ENCODE measurements around the gene CA6.
"Not testable (repeated sequence)": the region's sequence is repeated elsewhere in the genome, so short reads cannot be mapped to it uniquely, and the experiment has no call there.

The CA6 gene

DNA sequence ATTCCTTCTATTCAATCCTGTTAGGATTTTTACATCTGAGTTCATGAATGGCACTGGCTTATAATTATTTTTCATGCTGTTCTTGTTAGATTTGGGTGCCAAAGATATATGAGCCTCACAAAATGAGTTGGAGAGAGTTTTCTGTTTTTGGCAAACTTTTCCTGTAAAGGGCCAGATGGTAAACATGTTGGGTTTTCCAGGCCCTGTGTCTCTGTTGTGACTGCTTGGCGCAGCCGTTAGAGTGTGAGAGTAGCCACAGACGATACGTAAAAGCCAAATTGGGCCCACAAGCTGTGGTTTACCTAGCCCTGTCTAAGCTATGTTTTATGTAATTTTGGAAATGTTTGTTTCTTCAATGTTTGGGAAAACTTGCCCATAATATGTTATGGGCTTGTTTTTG lies 15.6 kb upstream of the CA6 start:
- Histone ChIP-seq H3K36me3 (ENCODE audit: insufficient read depth, low read length) (no peaks in the 10 kb centered on the region), H3K79me2 (ENCODE audit: insufficient read depth, low read length) (no peaks in the 10 kb centered on the region)
- TF ChIP-seq, protein P1, sequence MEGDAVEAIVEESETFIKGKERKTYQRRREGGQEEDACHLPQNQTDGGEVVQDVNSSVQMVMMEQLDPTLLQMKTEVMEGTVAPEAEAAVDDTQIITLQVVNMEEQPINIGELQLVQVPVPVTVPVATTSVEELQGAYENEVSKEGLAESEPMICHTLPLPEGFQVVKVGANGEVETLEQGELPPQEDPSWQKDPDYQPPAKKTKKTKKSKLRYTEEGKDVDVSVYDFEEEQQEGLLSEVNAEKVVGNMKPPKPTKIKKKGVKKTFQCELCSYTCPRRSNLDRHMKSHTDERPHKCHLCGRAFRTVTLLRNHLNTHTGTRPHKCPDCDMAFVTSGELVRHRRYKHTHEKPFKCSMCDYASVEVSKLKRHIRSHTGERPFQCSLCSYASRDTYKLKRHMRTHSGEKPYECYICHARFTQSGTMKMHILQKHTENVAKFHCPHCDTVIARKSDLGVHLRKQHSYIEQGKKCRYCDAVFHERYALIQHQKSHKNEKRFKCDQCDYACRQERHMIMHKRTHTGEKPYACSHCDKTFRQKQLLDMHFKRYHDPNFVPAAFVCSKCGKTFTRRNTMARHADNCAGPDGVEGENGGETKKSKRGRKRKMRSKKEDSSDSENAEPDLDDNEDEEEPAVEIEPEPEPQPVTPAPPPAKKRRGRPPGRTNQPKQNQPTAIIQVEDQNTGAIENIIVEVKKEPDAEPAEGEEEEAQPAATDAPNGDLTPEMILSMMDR (conservative IDR thresholded peaks at IDR 0.05; ENCODE audit: low read length) = no peak
- no peak for TF ChIP-seq EZH2phosphoT487 (IDR thresholded peaks at IDR 0.05; ENCODE audit: borderline replicate concordance)

DNA sequence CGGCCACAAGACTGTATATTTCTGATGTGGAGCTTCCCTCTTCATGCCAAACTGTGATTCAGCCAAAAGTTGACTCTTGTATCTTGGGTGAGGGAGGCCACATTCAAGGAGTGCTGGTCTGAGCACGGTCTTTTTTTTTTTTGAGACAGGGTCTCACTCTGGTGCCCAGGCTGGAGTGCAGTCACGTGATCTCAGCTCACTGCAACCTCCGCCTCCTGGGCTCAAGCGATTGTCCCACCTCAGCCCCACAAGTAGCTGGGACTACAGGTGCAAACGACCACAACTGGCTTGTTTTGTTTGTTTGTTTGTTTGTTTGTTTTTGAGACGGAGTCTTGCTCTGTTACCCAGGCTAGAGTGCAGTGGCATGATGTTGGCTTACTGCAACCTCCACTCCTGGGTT lies 8.6 kb upstream of the CA6 start:
- H3K36me3 ChIP-seq (ENCODE audit: insufficient read depth, low read length); H2AFZ ChIP-seq (ENCODE audit: low read length); H3K4me3 ChIP-seq (ENCODE audit: low read length, poor library complexity, severe bottlenecking); H3K27me3 ChIP-seq (ENCODE audit: insufficient read depth, low read length, poor library complexity, severe bottlenecking); H3K79me2 ChIP-seq (ENCODE audit: insufficient read depth, low read length); H3F3A ChIP-seq (ENCODE audit: low read depth); H4K20me1 ChIP-seq (ENCODE audit: insufficient read depth, low read length, poor library complexity, severe bottlenecking); H3K9ac ChIP-seq (ENCODE audit: low read depth, low read length, poor library complexity, severe bottlenecking); H3K9me2 ChIP-seq (replicated peaks; ENCODE audit: low read depth, low read length); H3K4me2 ChIP-seq (ENCODE audit: low read depth, low read length, poor library complexity, severe bottlenecking); H3K9me3 ChIP-seq (ENCODE audit: insufficient read depth, low read depth, low read length): not testable (repeated sequence)
- H3K4me1 ChIP-seq (ENCODE audit: insufficient read depth, low read length, poor library complexity, severe bottlenecking) = peaks cover 13% of the 10 kb centered on the region

More for the DNA sequence above, 15.6 kb upstream of the CA6 start:
- no peaks in the 10 kb centered on the region for H3F3A ChIP-seq (ENCODE audit: low read depth)
- no peak overlapping the region for H3K4me3 ChIP-seq (ENCODE audit: low read length, poor library complexity, severe bottlenecking)
- H2AFZ ChIP-seq (ENCODE audit: low read length) = no peak overlapping the region
- H3K9ac ChIP-seq (ENCODE audit: low read depth, low read length, poor library complexity, severe bottlenecking) = no peak overlapping the region
- no peaks in the 10 kb centered on the region for H3K9me2 ChIP-seq (replicated peaks; ENCODE audit: low read depth, low read length)
- H3K4me1 ChIP-seq (ENCODE audit: insufficient read depth, low read length, poor library complexity, severe bottlenecking) = no peaks in the 10 kb centered on the region
- no peaks in the 10 kb centered on the region for H4K20me1 ChIP-seq (ENCODE audit: insufficient read depth, low read length, poor library complexity, severe bottlenecking)
- no peaks in the 10 kb centered on the region for H3K9me3 ChIP-seq (ENCODE audit: insufficient read depth, low read depth, low read length)
- no peak overlapping the region for H3K4me2 ChIP-seq (ENCODE audit: low read depth, low read length, poor library complexity, severe bottlenecking)
- no peaks in the 10 kb centered on the region for H3K27me3 ChIP-seq (ENCODE audit: insufficient read depth, low read length, poor library complexity, severe bottlenecking)

DNA sequence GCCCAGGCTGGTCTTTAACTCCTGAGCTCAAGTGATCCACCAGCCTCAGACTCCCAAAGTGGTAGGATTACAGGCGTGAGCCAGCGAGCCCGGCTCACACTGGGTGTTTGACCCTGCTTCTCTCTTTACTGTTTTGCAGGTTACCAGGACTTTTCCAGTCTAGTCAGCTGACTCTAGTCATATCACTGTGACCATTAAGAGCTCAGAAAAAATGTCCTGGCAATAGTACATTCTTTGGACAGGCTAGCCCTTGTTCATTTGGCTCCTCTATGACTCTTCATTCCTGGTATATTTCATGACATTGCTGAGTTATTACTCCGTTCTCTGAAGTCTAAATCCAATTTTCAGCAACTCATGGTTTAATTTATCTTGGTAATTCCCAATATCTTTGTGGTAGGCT lies 8.0 kb upstream of the CA6 start:
- Histone ChIP-seq H3K4me2 (ENCODE audit: low read depth, low read length, poor library complexity, severe bottlenecking) (peak overlapping the region; percentile 32), H3K9ac (ENCODE audit: low read depth, low read length, poor library complexity, severe bottlenecking) (no peak overlapping the region), H2AFZ (ENCODE audit: low read length) (no peak overlapping the region), H3K36me3 (ENCODE audit: insufficient read depth, low read length) (no peaks in the 10 kb centered on the region), H3K4me1 (ENCODE audit: insufficient read depth, low read length, poor library complexity, severe bottlenecking) (peaks cover 13% of the 10 kb centered on the region), H4K20me1 (ENCODE audit: insufficient read depth, low read length, poor library complexity, severe bottlenecking) (no peaks in the 10 kb centered on the region), H3K9me3 (ENCODE audit: insufficient read depth, low read depth, low read length) (no peaks in the 10 kb centered on the region), H3F3A (ENCODE audit: low read depth) (no peaks in the 10 kb centered on the region), H3K4me3 (ENCODE audit: low read length, poor library complexity, severe bottlenecking) (no peak overlapping the region), H3K79me2 (ENCODE audit: insufficient read depth, low read length) (no peaks in the 10 kb centered on the region), H3K9me2 (replicated peaks; ENCODE audit: low read depth, low read length) (no peaks in the 10 kb centered on the region), H3K27me3 (ENCODE audit: insufficient read depth, low read length, poor library complexity, severe bottlenecking) (no peaks in the 10 kb centered on the region)
- TF ChIP-seq, protein P1 (conservative IDR thresholded peaks at IDR 0.05; ENCODE audit: low read length) = no peak
- no peak for TF ChIP-seq EZH2phosphoT487 (IDR thresholded peaks at IDR 0.05; ENCODE audit: borderline replicate concordance)

DNA sequence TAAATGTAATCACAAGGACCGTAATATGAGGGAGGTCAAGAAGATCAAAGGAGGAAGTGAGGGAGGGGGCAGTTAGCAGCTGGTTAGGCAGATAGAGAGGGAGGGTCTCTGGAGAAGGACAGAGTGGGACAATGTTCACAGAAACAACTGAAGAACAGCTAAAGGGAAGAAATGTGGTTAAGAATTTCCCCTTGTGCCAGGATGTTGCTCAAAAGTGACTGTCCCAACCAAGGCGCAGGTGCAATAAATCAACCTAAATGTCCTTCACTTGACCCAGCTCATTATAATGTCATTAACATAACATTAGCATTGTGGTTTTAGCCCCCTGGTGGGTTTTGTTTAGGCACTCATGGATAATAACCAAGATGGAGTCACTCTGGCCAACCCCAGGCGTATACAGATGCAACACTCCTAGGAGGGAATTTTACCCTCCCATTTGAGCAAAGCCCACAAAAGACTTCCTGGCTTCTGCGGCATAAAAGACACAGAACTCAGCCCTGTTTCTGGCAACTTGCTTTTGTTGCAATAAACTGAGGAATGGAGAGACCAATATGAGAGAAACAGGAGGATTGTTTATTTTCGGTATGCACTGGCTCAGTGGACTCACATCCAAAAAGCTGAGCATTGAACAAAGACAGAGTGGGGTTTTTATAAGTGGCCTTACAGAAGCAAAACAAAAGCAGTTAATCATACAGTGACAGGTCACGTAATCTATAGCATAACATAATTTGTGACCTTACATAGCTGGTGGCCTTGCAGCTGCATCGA lies 7.3 kb upstream of the CA6 start:
- TF ChIP-seq, protein P1 (conservative IDR thresholded peaks at IDR 0.05; ENCODE audit: low read length) = no peak
- no peak for TF ChIP-seq EZH2phosphoT487 (IDR thresholded peaks at IDR 0.05; ENCODE audit: borderline replicate concordance)

More for the DNA sequence above, 7.3 kb upstream of the CA6 start:
- Histone ChIP-seq H3F3A (ENCODE audit: low read depth) (no peaks in the 10 kb centered on the region), H3K4me2 (ENCODE audit: low read depth, low read length, poor library complexity, severe bottlenecking) (peak overlapping the region; percentile 32), H3K27me3 (ENCODE audit: insufficient read depth, low read length, poor library complexity, severe bottlenecking) (no peaks in the 10 kb centered on the region), H3K9me3 (ENCODE audit: insufficient read depth, low read depth, low read length) (no peaks in the 10 kb centered on the region), H3K79me2 (ENCODE audit: insufficient read depth, low read length) (no peaks in the 10 kb centered on the region), H3K4me3 (ENCODE audit: low read length, poor library complexity, severe bottlenecking) (no peak overlapping the region), H3K9ac (ENCODE audit: low read depth, low read length, poor library complexity, severe bottlenecking) (no peak overlapping the region), H4K20me1 (ENCODE audit: insufficient read depth, low read length, poor library complexity, severe bottlenecking) (no peaks in the 10 kb centered on the region), H3K4me1 (ENCODE audit: insufficient read depth, low read length, poor library complexity, severe bottlenecking) (peaks cover 13% of the 10 kb centered on the region), H3K9me2 (replicated peaks; ENCODE audit: low read depth, low read length) (no peaks in the 10 kb centered on the region), H2AFZ (ENCODE audit: low read length) (peak overlapping the region; percentile 1; the same call in 1 of the 2 replicates), H3K36me3 (ENCODE audit: insufficient read depth, low read length) (no peaks in the 10 kb centered on the region)

All from Loucy (cell line).